HCT116 (cell line): ENCODE results near the gene UVSSA. TPM values are rescaled to one million over a fixed set of nuclear protein-coding genes. Genes with fewer than 3 reads are reported as not detected.

ENCODE experiments used
- ATAC-seq: fragments of 200-7000 bp; cut with Tn5 transposase; 2 replicates; pipeline ENCODE4 v1.9.1; 2020; ENCODE audit warnings: mild to moderate bottlenecking, moderate library complexity
- BruUV-seq: library from RNA; stranded (reverse); fragments of 400-500 nt; replicated peaks from 2 replicates; lab custom pipeline; 2021; lab: Mats Ljungman, UMichigan
- CTCF ChIA-PET: fragments of 300-600 bp; sonication (Branson Sonifier 250); formaldehyde crosslinking; loops from one replicate; lab custom pipeline; 2021; ENCODE audit warnings: antibody characterized with exemption; lab: Charles Lee
- POLR2A ChIA-PET: fragments of 300-600, 350-600 bp; sonication (Branson Sonifier 250); formaldehyde crosslinking; loops from one replicate; lab custom pipeline; 2021; ENCODE audit warnings: antibody characterized with exemption; lab: Charles Lee
- RAD21 ChIA-PET, 2 experiments: fragments of 300-600 bp; sonication (Branson Sonifier 250); formaldehyde crosslinking; loops; one replicate each; lab custom pipeline; 2023; ENCODE audit warnings: low total read pairs in 2 of 2; ENCODE audit not compliant: uncharacterized antibody in 2 of 2, unreplicated experiment in 2 of 2, low non-redundant PET in 1 of 2; lab: Charles Lee
- DNase-seq: peaks from one replicate; pipeline ENCODE4 v3.0.0-alpha.2; 2010; ENCODE audit warnings: low read depth, low spot score
- H2AFZ ChIP-seq: fragments of 200-600 bp; shearing (Covaris generic), sonication (generic); 2 replicates; pipeline ENCODE4 v1.6.1; 2017; ENCODE audit warnings: low read depth, mixed run types, mixed read lengths, antibody characterized with exemption, low read length; ENCODE audit not compliant: poor library complexity, severe bottlenecking
- H3K27ac ChIP-seq: 2 replicates; pipeline ENCODE4 v1.5.1; 2012; ENCODE audit warnings: low read depth, low read length
- H3K27me3 ChIP-seq: fragments of 200-600 bp; sonication (generic); 2 replicates; pipeline ENCODE4 v1.6.1; 2016; ENCODE audit warnings: mixed run types, low read length, mixed read lengths; ENCODE audit not compliant: insufficient read depth
- H3K36me3 ChIP-seq, 2 experiments: fragments of 200-500 bp in 1 of 2; fragments of 200-600 bp in 1 of 2; sonication (Bioruptor generic) in 1 of 2; sonication (generic) in 1 of 2; 2 replicates each; pipeline versions ENCODE4 v1.5.1 to v1.6.1; 2014 to 2016; ENCODE audit warnings: low read length in 2 of 2, inconsistent platforms in 1 of 2, mixed read lengths in 1 of 2, mixed run types in 1 of 2; ENCODE audit not compliant: insufficient read depth in 2 of 2, control insufficient read depth in 1 of 2
- H3K4me1 ChIP-seq, 2 experiments: fragments of 200-600 bp in 1 of 2; sonication (generic) in 1 of 2; 2 replicates each; pipeline versions ENCODE4 v1.5.1 to v1.6.1; 2012 to 2017; ENCODE audit warnings: low read length in 2 of 2, inconsistent platforms in 1 of 2, mild to moderate bottlenecking in 1 of 2, mixed read lengths in 1 of 2, mixed run types in 1 of 2, moderate library complexity in 1 of 2; ENCODE audit not compliant: insufficient read depth in 2 of 2, control insufficient read depth in 1 of 2
- H3K4me2 ChIP-seq: fragments of 200-600 bp; sonication (generic); 2 replicates; pipeline ENCODE4 v1.6.1; 2017; ENCODE audit warnings: mixed run types, low read length, mixed read lengths
- H3K4me3 ChIP-seq, 2 experiments: fragments of 200-600 bp in 1 of 2; sonication (generic) in 1 of 2; replicated peaks in 1 of 2; 2 replicates each; pipeline ENCODE4 v1.5.1; 2011 to 2016; ENCODE audit warnings: low read length in 2 of 2, control low read depth in 1 of 2, low read depth in 1 of 2, mild to moderate bottlenecking in 1 of 2, mixed read lengths in 1 of 2, mixed run types in 1 of 2
- H3K79me2 ChIP-seq: fragments of 200-600 bp; sonication (generic); 2 replicates; pipeline ENCODE4 v1.6.1; 2017; ENCODE audit warnings: mild to moderate bottlenecking, mixed run types, low read length, moderate library complexity, mixed read lengths; ENCODE audit not compliant: insufficient read depth
- H3K9ac ChIP-seq: fragments of 200-600 bp; sonication (generic); 2 replicates; pipeline ENCODE4 v1.6.1; 2016; ENCODE audit warnings: low read length, mixed read lengths
- H3K9me2 ChIP-seq: fragments of 200-600 bp; sonication (generic), shearing (Covaris generic); 2 replicates; pipeline ENCODE4 v1.6.1; 2017; ENCODE audit warnings: mixed run types, mild to moderate bottlenecking, moderate library complexity; ENCODE audit not compliant: insufficient read depth
- H3K9me3 ChIP-seq, 2 experiments: fragments of 200-500 bp in 1 of 2; fragments of 200-600 bp in 1 of 2; sonication (Bioruptor generic) in 1 of 2; sonication (generic) in 1 of 2; 2 replicates each; pipeline ENCODE4 v1.6.1; 2014 to 2017; ENCODE audit warnings: low read length in 2 of 2, mixed read lengths in 2 of 2, inconsistent platforms in 1 of 2, low read depth in 1 of 2, mild to moderate bottlenecking in 1 of 2, mixed run types in 1 of 2, moderate library complexity in 1 of 2; ENCODE audit not compliant: control insufficient read depth in 1 of 2, insufficient read depth in 1 of 2
- H4K20me1 ChIP-seq: fragments of 200-600 bp; sonication (generic), shearing (Covaris generic); 2 replicates; pipeline ENCODE4 v1.6.1; 2017; ENCODE audit warnings: mixed run types, mild to moderate bottlenecking, moderate library complexity; ENCODE audit not compliant: insufficient read depth
- CBX3 ChIP-seq: IDR thresholded peaks from 2 replicates; pipeline ENCODE4 v1.6.1; 2012; ENCODE audit warnings: low read depth
- EGR1 ChIP-seq: IDR thresholded peaks from 2 replicates; pipeline ENCODE4 v1.6.1; 2012; ENCODE audit warnings: low read depth
- EZH2 ChIP-seq: fragments of 200-600 bp; sonication (generic); IDR thresholded peaks from 2 replicates; pipeline ENCODE4 v1.6.1; 2017; ENCODE audit warnings: antibody characterized with exemption, mixed run types
- FOSL1 ChIP-seq: IDR thresholded peaks from 2 replicates; pipeline ENCODE4 v1.6.1; 2012; ENCODE audit warnings: low read depth
- MAX ChIP-seq: IDR thresholded peaks from 2 replicates; pipeline ENCODE4 v1.6.1; 2012
- POLR2A ChIP-seq: IDR thresholded peaks from 2 replicates; pipeline ENCODE4 v1.7.0; 2011; ENCODE audit warnings: borderline replicate concordance; ENCODE audit not compliant: insufficient read depth, insufficient read length; ENCODE audit errors: extremely low read depth
- RAD21 ChIP-seq: IDR thresholded peaks from 2 replicates; pipeline ENCODE4 v1.6.1; 2012; ENCODE audit warnings: low read depth, mild to moderate bottlenecking
- REST ChIP-seq: IDR thresholded peaks from 2 replicates; pipeline ENCODE4 v1.6.1; 2012; ENCODE audit warnings: low read depth
- TCF7L2 ChIP-seq: IDR thresholded peaks from 2 replicates; pipeline ENCODE4 v1.7.0; 2011; ENCODE audit warnings: borderline replicate concordance, inconsistent platforms; ENCODE audit not compliant: insufficient read depth, insufficient read length; ENCODE audit errors: extremely low read depth
- YY1 ChIP-seq: IDR thresholded peaks from 2 replicates; pipeline ENCODE4 v1.6.1; 2011; ENCODE audit warnings: low read length, low read depth, moderate library complexity, mild to moderate bottlenecking; ENCODE audit not compliant: insufficient replicate concordance; ENCODE audit errors: extremely low read depth
- ZBTB33 ChIP-seq: IDR thresholded peaks from 2 replicates; pipeline ENCODE4 v1.6.1; 2011; ENCODE audit warnings: mild to moderate bottlenecking, low read length, moderate library complexity; ENCODE audit not compliant: insufficient replicate concordance; ENCODE audit errors: extremely low read depth
- ZFX ChIP-seq: fragments of 450-650 bp; IDR thresholded peaks from 2 replicates; pipeline ENCODE4 v1.6.1; 2017
- intact Hi-C: fragments of 100-400 bp; cut with micrococcal nuclease; formaldehyde crosslinking; loops from 2 replicates; pipeline ENCODE4 v1.10.0; 2022
- total RNA-seq: library from RNA; stranded (reverse); gene quantifications from one replicate; pipeline ENCODE4 v1.2.1, GENCODE V29; 2021; ENCODE audit not compliant: unreplicated experiment
- TF ChIP-seq, protein P1 (sequence below): IDR thresholded peaks from 2 replicates; pipeline ENCODE4 v1.6.1; 2012

The UVSSA gene
- total RNA-seq, 1 experiment from 2014 or later, result 30.5 TPM

- no peak for TF ChIP-seq CBX3
These were observed 1.1 kb downstream of the UVSSA start (continued) for GRCh38 chr4:1348014-1348513.

DNA sequence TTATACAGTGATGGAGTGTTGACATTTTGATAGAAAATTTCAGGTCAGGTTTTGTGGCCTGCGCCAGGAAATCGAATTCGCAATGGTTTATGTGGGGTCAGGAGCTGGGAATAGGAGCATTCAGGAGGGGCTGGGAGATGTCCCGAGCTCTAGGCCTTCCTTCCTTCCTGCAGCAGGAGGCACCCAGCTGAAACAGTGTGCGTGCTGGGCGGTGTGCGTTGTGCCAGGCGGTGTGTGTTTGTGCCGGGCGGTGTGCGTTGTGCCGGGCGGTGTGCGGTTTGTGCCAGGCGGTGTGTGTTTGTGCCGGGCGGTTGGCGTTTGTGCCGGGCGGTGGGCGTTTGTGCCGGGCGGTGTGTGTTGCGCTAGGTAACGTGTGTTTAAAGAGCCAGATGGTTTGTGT is 1.7 kb downstream of the UVSSA start:
- H4K20me1 ChIP-seq, result no peaks in the 10 kb centered on the region
- no peaks in the 10 kb centered on the region for H3K9me2 ChIP-seq
- H3K79me2 ChIP-seq, result peaks cover 29% of the 10 kb centered on the region
- no TSS peak for BruUV-seq
- H3K4me3 ChIP-seq, result peak overlapping the region in 1 of 2 experiments; percentile 76; a peak in 1 of 4 replicates
- intact Hi-C loops, result loop anchor here (5.0 kb wide), 1 partner anchor 61 kb away; the partner anchor contains the start of gene MAEA
- no peaks in the 10 kb centered on the region for H3K27me3 ChIP-seq
- RAD21 ChIA-PET, result no interaction called here
- H3K36me3 ChIP-seq, result no peaks in the 10 kb centered on the region; a peak in 2 of 4 replicates
- TF ChIP-seq EZH2, result no peak
- TF ChIP-seq MAX, result no peak
- no peak for TF ChIP-seq CBX3
- TF ChIP-seq POLR2A, result no peak
- TF ChIP-seq RAD21, result no peak
- TF ChIP-seq, protein P1, sequence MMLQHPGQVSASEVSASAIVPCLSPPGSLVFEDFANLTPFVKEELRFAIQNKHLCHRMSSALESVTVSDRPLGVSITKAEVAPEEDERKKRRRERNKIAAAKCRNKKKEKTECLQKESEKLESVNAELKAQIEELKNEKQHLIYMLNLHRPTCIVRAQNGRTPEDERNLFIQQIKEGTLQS, result no peak
- TF ChIP-seq ZBTB33, result no peak
- no peak for TF ChIP-seq REST
- TF ChIP-seq FOSL1, result no peak
- no peak for TF ChIP-seq ZFX
- TF ChIP-seq EGR1, result no peak
- TF ChIP-seq YY1, result no peak
- no peak for TF ChIP-seq TCF7L2
- peaks cover 8 to 32% of the 10 kb centered on the region in 2 experiments for H3K4me1 ChIP-seq
- H3K27ac ChIP-seq, result peak overlapping the region; percentile 99
- DNase-seq (no peak), ATAC-seq (no peak)
- H3K9me3 ChIP-seq, result no peaks in the 10 kb centered on the region
- peak overlapping the region; percentile 85; the same call in 1 of the 2 replicates for H3K9ac ChIP-seq
- CTCF ChIA-PET, result no interaction called here
- H2AFZ ChIP-seq, result no peak overlapping the region
- POLR2A ChIA-PET, result no interaction called here
- H3K4me2 ChIP-seq, result peak overlapping the region; percentile 85
